Stimulated activated CD8-positive, alpha-beta memory T cell treated with anti-CD3 and anti-CD28 coated beads, Interleukin-15, amount 100 ng/mL, for 48 hours (primary cell): ENCODE results near the gene RAC2.

Experiments
- DNase-seq, 2 donors: peaks; one replicate each; pipeline ENCODE4 v3.0.0-alpha.2; 2020; ENCODE audit warnings: low read depth in 2 of 2

RAC2 gene

GRCh38 chr22:37187891-37188761, 55.9 kb downstream of the RAC2 start, which contains the start of gene C1QTNF6:
Gene C1QTNF6, minus strand, starts transcription at chr22:37188247. Its CDS starts 34 bp downstream, at chr22:37188213.
- no peak for DNase-seq

- DNase-seq = no peak
Measured at GRCh38 chr22:37187552-37187890, 56.5 kb downstream of the RAC2 start.

GRCh38 chr22:37186997-37187522, 57.0 kb downstream of the RAC2 start:
- no peak for DNase-seq

GRCh38 chr22:37186228-37186996, 57.7 kb downstream of the RAC2 start:
- no peak for DNase-seq

GRCh38 chr22:37185646-37186227, 58.3 kb downstream of the RAC2 start:
- DNase-seq = no peak

GRCh38 chr22:37184816-37185541, 59.1 kb downstream of the RAC2 start:
- DNase-seq = no peak

- DNase-seq = no peak
Measured at GRCh38 chr22:37184380-37184755, 59.7 kb downstream of the RAC2 start.

GRCh38 chr22:37183432-37184379, 60.4 kb downstream of the RAC2 start:
- DNase-seq = no peak

GRCh38 chr22:37182949-37183245, 61.2 kb downstream of the RAC2 start:
- DNase-seq = no peak

- no peak for DNase-seq
Measured at GRCh38 chr22:37182101-37182948, 61.7 kb downstream of the RAC2 start.

- no peak for DNase-seq
Measured at GRCh38 chr22:37181681-37182080, 62.4 kb downstream of the RAC2 start.

- DNase-seq = no peak
Measured at GRCh38 chr22:37180531-37181231, 63.4 kb downstream of the RAC2 start.

- DNase-seq = no peak
Measured at GRCh38 chr22:37179622-37180420, 64.2 kb downstream of the RAC2 start.

GRCh38 chr22:37179126-37179470, 65.0 kb downstream of the RAC2 start:
- no peak for DNase-seq

- no peak for DNase-seq
Measured at GRCh38 chr22:37178350-37179125, 65.5 kb downstream of the RAC2 start.

- DNase-seq = no peak
Measured at GRCh38 chr22:37177755-37178154, 66.3 kb downstream of the RAC2 start.

GRCh38 chr22:37177221-37177620, 66.8 kb downstream of the RAC2 start:
- DNase-seq = no peak
